HepG2 (cell line): Measurements from ENCODE around the gene RAB20. TPM values are rescaled to one million over a fixed set of nuclear protein-coding genes. Genes with fewer than 3 reads are reported as not detected.

Experiments used
- ATAC-seq: fragments of 200-7000 bp; cut with Tn5 transposase; 3 replicates; pipeline ENCODE4 v1.9.1; 2020; ENCODE audit warnings: mild to moderate bottlenecking, moderate library complexity
- BruUV-seq: library from RNA; stranded (reverse); fragments of 400-500 nt; replicated peaks from 2 replicates; lab custom pipeline; 2021; lab: Mats Ljungman, UMichigan
- CTCF ChIA-PET: fragments of 300-600 bp; formaldehyde crosslinking; extraction: SDS; loops from one replicate; lab custom pipeline; 2021; ENCODE audit warnings: low total read pairs, inconsistent platforms, low intra/inter-chr PET ratio; lab: Yijun Ruan, JAX
- POLR2A ChIA-PET: fragments of 350-600 bp; sonication (Branson Sonifier 250); formaldehyde crosslinking; loops from one replicate; lab custom pipeline; 2020; ENCODE audit warnings: antibody characterized with exemption, inconsistent platforms; lab: Yijun Ruan, JAX
- DNase-seq: peaks from one replicate; pipeline ENCODE4 v3.0.0-alpha.2; 2015; ENCODE audit warnings: low spot score
- FAIRE-seq: peaks from 3 replicates; lab custom pipeline; 2011; peaks lifted over from hg19 to GRCh38; lab: Jason Lieb, UNC
- H2AFZ ChIP-seq: one replicate; pipeline ENCODE4 v1.6.1; 2011; ENCODE audit warnings: low read length, inconsistent platforms
- H3K27ac ChIP-seq: fragments of 300-600 bp; 3 replicates; pipeline ENCODE4 v1.8.0; 2011; ENCODE audit warnings: mixed run types, mild to moderate bottlenecking, mixed read lengths, low read length, inconsistent platforms; ENCODE audit not compliant: insufficient read depth; ENCODE audit errors: extremely low read length
- H3K27me3 ChIP-seq, 2 experiments: fragments of 200-600 bp in 1 of 2; 2 replicates in 1 of 2; 3 replicates in 1 of 2; pipeline versions ENCODE4 v1.6.0 to v1.8.0; 2011; ENCODE audit warnings: low read length in 2 of 2, mild to moderate bottlenecking in 2 of 2, moderate library complexity in 2 of 2, inconsistent platforms in 1 of 2; ENCODE audit not compliant: insufficient read depth in 2 of 2, control insufficient read depth in 1 of 2
- H3K36me3 ChIP-seq, 2 experiments: fragments of 200-600 bp in 1 of 2; replicated peaks in 1 of 2; 2 replicates in 1 of 2; 3 replicates in 1 of 2; pipeline versions ENCODE4 v1.5.1 to v1.8.0; 2011; ENCODE audit warnings: low read length in 2 of 2, inconsistent platforms in 1 of 2; ENCODE audit not compliant: insufficient read depth in 2 of 2, control insufficient read depth in 1 of 2
- H3K4me1 ChIP-seq: 2 replicates; pipeline ENCODE4 v1.5.1; 2012; ENCODE audit warnings: low read length, inconsistent platforms; ENCODE audit not compliant: insufficient read depth
- H3K4me2 ChIP-seq: 2 replicates; pipeline ENCODE4 v1.6.0; 2011; ENCODE audit warnings: low read depth, low read length, inconsistent platforms
- H3K4me3 ChIP-seq, 3 experiments: fragments of 200-600 bp in 1 of 3; sonication (generic), shearing (Covaris generic) in 1 of 3; replicated peaks in 1 of 3; 2 replicates each; pipeline ENCODE4 v1.5.1; 2011 to 2016; ENCODE audit warnings: low read length in 3 of 3, inconsistent platforms in 2 of 3, low read depth in 2 of 3, mild to moderate bottlenecking in 2 of 3, control low read depth in 1 of 3, mixed read lengths in 1 of 3; ENCODE audit not compliant: insufficient read depth in 1 of 3
- H3K79me2 ChIP-seq: one replicate; pipeline ENCODE4 v1.6.1; 2011; ENCODE audit warnings: low read length, inconsistent platforms; ENCODE audit not compliant: insufficient read depth
- H3K9ac ChIP-seq: 2 replicates; pipeline ENCODE4 v1.6.0; 2011; ENCODE audit warnings: mild to moderate bottlenecking, low read depth, low read length, inconsistent platforms; ENCODE audit not compliant: insufficient read depth
- H3K9me3 ChIP-seq: 2 replicates; pipeline ENCODE4 v1.5.1; 2012; ENCODE audit warnings: mild to moderate bottlenecking, low read length
- H4K20me1 ChIP-seq: 2 replicates; pipeline ENCODE4 v1.6.0; 2011; ENCODE audit warnings: inconsistent platforms, mild to moderate bottlenecking, low read length, moderate library complexity; ENCODE audit not compliant: insufficient read depth
- ETV6 ChIP-seq: sonication (generic); formaldehyde crosslinking; conservative IDR thresholded peaks from 2 replicates; pipeline ENCODE4 v1.4.0; 2020; ENCODE audit warnings: missing genetic modification reagents
- GATAD1 ChIP-seq: IDR thresholded peaks from 2 replicates; pipeline ENCODE4 v1.6.1; 2016; ENCODE audit warnings: missing genetic modification reagents, missing compliant biosample characterization
- HDAC2 ChIP-seq: sonication (generic); formaldehyde crosslinking; IDR thresholded peaks from 2 replicates; pipeline ENCODE4 v1.4.0; 2020; ENCODE audit warnings: missing genetic modification reagents
- PBX2 ChIP-seq: IDR thresholded peaks from 2 replicates; pipeline ENCODE4 v1.6.1; 2016; ENCODE audit warnings: control low read depth
- SMARCC2 ChIP-seq: fragments of 450-650 bp; IDR thresholded peaks from 2 replicates; pipeline ENCODE4 v1.6.1; 2017; ENCODE audit warnings: antibody characterized with exemption, mild to moderate bottlenecking
- ZBTB3 ChIP-seq: sonication (generic); formaldehyde crosslinking; IDR thresholded peaks from 2 replicates; pipeline ENCODE4 v1.4.0; 2020; ENCODE audit warnings: low read depth, mild to moderate bottlenecking, moderate library complexity, missing genetic modification reagents, borderline replicate concordance
- ZNF788 ChIP-seq: sonication (generic); formaldehyde crosslinking; IDR thresholded peaks from 2 replicates; pipeline ENCODE4 v1.5.0; 2020; ENCODE audit warnings: mild to moderate bottlenecking, missing genetic modification reagents, borderline replicate concordance
- WGBS: methylation state at CpG from one replicate; pipeline ENCODE4 v1.1.6; 2017; ENCODE audit warnings: low lambda C conversion rate; 5-methylcytosine and 5-hydroxymethylcytosine counted together
- in situ Hi-C: cut with HindIII; loops from 2 replicates; pipeline ENCODE4 v1.10.0; 2017; ENCODE audit warnings: low pct_unique_long_range_greater_than_20kb; ENCODE audit not compliant: extremely low pct_ligation_motif_present
- intact Hi-C: fragments of 100-400 bp; cut with micrococcal nuclease; formaldehyde crosslinking; loops from one replicate; pipeline ENCODE4 v1.10.0; 2022; ENCODE audit not compliant: unreplicated experiment
- polyA plus RNA-seq, 8 experiments: library from polyadenylated mRNA; depleted of rRNA in 3 of 8; stranded (reverse) in 7 of 8; unstranded in 1 of 8; fragments of >200 nt; fragmentation: Illumina TruSeq in 4 of 8; extraction: Trizol in 4 of 8; gene quantifications; 2 replicates each; pipeline versions ENCODE4 v1.2.1 to v1.2.3, GENCODE V29; 2011 to 2016; ENCODE audit warnings: low read depth in 4 of 8, missing spikeins in 1 of 8, mixed read lengths in 1 of 8; ENCODE audit not compliant: insufficient read depth in 1 of 8
- total RNA-seq, 5 experiments: library from RNA; depleted of rRNA; stranded (reverse); fragments of >200 nt; fragmentation: Illumina TruSeq; extraction: Trizol; gene quantifications; 2 replicates each; pipeline ENCODE4 v1.2.3, GENCODE V29; 2016; ENCODE audit warnings: low read depth in 1 of 5
- TF ChIP-seq, protein P1 (sequence below): sonication (generic); formaldehyde crosslinking; IDR thresholded peaks from 2 replicates; pipeline ENCODE4 v1.4.0; 2020; ENCODE audit warnings: missing genetic modification reagents, borderline replicate concordance
- TF ChIP-seq, protein P2 (sequence below): IDR thresholded peaks from 2 replicates; pipeline ENCODE4 v1.6.1; 2016; ENCODE audit warnings: missing biosample characterization, missing genetic modification reagents, low read depth

RAB20 gene
- total and polyA plus RNA-seq, 2 of the 13 experiments (the other 11 are each of a cell fraction or from before 2014, with no cell fraction given), result 15.6 to 30.5 TPM

- TF ChIP-seq, protein P1, sequence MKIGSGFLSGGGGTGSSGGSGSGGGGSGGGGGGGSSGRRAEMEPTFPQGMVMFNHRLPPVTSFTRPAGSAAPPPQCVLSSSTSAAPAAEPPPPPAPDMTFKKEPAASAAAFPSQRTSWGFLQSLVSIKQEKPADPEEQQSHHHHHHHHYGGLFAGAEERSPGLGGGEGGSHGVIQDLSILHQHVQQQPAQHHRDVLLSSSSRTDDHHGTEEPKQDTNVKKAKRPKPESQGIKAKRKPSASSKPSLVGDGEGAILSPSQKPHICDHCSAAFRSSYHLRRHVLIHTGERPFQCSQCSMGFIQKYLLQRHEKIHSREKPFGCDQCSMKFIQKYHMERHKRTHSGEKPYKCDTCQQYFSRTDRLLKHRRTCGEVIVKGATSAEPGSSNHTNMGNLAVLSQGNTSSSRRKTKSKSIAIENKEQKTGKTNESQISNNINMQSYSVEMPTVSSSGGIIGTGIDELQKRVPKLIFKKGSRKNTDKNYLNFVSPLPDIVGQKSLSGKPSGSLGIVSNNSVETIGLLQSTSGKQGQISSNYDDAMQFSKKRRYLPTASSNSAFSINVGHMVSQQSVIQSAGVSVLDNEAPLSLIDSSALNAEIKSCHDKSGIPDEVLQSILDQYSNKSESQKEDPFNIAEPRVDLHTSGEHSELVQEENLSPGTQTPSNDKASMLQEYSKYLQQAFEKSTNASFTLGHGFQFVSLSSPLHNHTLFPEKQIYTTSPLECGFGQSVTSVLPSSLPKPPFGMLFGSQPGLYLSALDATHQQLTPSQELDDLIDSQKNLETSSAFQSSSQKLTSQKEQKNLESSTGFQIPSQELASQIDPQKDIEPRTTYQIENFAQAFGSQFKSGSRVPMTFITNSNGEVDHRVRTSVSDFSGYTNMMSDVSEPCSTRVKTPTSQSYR, result no peak
- TF ChIP-seq PBX2 (CRISPR knock-in tag) (no peak), SMARCC2 (no peak)
Observed at GRCh38 chr13:110506396-110506795, 55.1 kb downstream of the RAB20 start (continued).

GRCh38 chr13:110505594-110505993 lies 55.9 kb downstream of the RAB20 start:
- no peaks in the 10 kb centered on the region; the same call in 1 of the 2 replicates for H3K9me3 ChIP-seq
- in situ Hi-C loops (no loop called here), intact Hi-C loops (no loop called here)
- H3K4me2 ChIP-seq, result no peak overlapping the region
- FAIRE-seq, result no peak
- WGBS, result 86% methylated on average over 5 of the region's 10 CpGs
- no peak for DNase-seq
- H3K79me2 ChIP-seq, result no peaks in the 10 kb centered on the region
- H2AFZ ChIP-seq, result no peak overlapping the region
- H3K9ac ChIP-seq, result no peak overlapping the region
- ATAC-seq, result no peak
- H3K27ac ChIP-seq, result no peak overlapping the region
- no peak overlapping the region for H3K4me3 ChIP-seq
- BruUV-seq, result no TSS peak
- H3K27me3 ChIP-seq, result 0 out of 5 replicates have a peak, but pooled peaks cover 0 to 1% of the 10 kb centered on the region in 2 experiments
- TF ChIP-seq ETV6 (CRISPR knock-in tag), result no peak
- TF ChIP-seq ZNF788 (CRISPR knock-in tag), result no peak
- no peak for TF ChIP-seq HDAC2 (CRISPR knock-in tag)
- TF ChIP-seq, protein P2, sequence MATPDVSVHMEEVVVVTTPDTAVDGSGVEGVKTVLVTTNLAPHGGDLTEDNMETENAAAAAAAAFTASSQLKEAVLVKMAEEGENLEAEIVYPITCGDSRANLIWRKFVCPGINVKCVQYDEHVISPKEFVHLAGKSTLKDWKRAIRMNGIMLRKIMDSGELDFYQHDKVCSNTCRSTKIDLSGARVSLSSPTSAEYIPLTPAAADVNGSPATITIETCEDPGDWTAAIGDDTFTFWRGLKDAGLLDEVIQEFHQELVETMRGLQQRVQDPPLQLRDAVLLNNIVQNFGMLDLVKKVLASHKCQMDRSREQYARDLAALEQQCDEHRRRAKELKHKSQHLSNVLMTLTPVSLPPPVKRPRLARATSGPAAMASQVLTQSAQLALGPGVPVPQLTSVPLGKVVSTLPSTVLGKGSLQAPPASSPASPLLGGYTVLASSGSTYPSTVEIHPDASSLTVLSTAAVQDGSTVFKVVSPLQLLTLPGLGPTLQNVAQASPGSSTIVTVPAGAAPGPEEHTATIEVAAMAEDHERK, result no peak
- TF ChIP-seq GATAD1 (CRISPR knock-in tag), result no peak
- TF ChIP-seq ZBTB3, result no peak
- H3K4me1 ChIP-seq, result peaks cover 41% of the 10 kb centered on the region
- no peaks in the 10 kb centered on the region for H4K20me1 ChIP-seq
- no peaks in the 10 kb centered on the region for H3K36me3 ChIP-seq
- ChIA-PET POLR2A (no interaction called here), CTCF (no interaction called here)
